ENCODE measurements around the gene SRPK2.
"Not testable (repeated sequence)": the region's sequence is repeated elsewhere in the genome, so short reads cannot be mapped to it uniquely, and the experiment has no call there.

The SRPK2 gene

DNA sequence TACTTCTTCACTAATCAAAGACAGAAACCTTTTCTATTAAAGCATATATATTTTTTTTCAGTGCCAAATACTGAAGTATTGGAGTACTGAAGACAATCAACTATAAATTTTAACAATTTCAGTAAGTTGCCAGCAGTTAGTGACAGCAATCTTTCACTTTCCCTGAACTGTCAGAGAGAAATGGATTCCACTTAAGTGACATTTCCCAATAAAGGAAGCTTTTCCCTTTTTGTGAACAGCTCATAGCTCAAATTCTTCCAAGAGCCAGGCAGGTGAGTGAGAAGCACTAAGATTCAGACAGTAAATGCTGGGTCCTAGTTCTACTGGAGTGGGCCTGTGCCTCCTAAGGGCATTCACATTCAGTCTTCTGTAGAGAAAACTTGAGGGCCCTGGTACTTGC is 142.0 kb downstream of the SRPK2 start:
- ATAC-seq (no peak), DNase-seq (no peak)
- Mint-ChIP-seq H3K27me3 (no peaks in the 10 kb centered on the region), H3K27ac (no peak overlapping the region), H3K4me3 (no peak overlapping the region), H3K4me1 (peaks cover 16% of the 10 kb centered on the region), H3K9me3 (no peaks in the 10 kb centered on the region)

DNA sequence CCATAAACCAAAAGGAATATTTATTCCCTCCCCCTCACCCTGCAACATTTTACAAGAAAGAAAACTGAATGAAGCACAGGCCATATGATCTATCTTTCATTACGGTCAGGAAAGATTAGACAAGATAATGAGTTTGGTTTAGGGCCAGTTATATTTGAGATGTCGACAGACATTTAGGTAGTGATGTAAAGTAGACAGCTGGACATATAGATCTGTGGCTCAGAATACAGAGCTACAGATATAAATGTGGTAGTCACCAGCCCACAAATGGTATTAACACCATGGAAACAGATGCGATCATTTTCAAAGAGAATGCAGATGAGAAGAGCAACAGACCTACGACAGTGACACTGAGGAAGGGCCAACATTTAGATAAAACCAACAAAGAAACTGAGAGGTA is 142.5 kb downstream of the SRPK2 start:
- H3K4me3 Mint-ChIP-seq: no peak overlapping the region
- DNase-seq: no peak
- peaks cover 18% of the 10 kb centered on the region for H3K4me1 Mint-ChIP-seq
- H3K27ac Mint-ChIP-seq: no peak overlapping the region
- no peak for ATAC-seq
- H3K27me3 Mint-ChIP-seq: no peaks in the 10 kb centered on the region
- no peaks in the 10 kb centered on the region for H3K9me3 Mint-ChIP-seq

DNA sequence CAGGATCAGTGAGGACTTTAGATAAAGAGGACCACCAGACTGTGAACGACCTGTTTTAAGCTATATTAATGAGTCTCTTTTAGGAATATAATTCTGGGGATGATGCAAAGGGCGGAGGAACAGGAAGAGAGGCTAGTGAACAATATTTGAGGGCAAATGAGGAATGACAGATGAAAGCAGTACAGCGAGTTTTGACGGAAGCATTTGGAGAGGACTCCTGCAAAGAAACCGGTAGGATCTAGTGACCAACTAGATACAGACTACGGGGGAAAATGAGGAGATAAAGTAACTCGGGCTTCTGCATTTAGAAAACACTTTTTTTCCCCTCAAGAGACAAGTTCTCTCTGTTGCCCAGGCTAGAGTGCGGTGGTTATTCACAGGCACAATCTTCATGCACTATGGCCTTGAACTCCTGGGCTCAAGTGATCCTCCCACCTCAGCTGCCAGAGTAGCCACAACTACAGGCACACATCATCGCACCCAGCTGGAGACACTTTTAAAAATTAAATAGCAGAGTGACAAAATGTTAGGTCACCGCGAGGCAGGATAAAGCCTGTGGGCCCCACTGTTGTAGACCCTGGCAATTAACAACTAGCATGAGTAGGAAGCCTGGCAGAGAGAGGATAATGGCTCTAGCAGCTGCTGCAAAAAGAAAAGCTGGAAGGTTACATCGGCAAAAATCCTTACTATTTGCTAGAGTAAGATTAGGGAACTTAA is 143.2 kb downstream of the SRPK2 start:
- DNase-seq (no peak), ATAC-seq (no peak)
- Mint-ChIP-seq H3K27ac (no peak overlapping the region), H3K27me3 (no peaks in the 10 kb centered on the region), H3K9me3 (no peaks in the 10 kb centered on the region), H3K4me3 (no peak overlapping the region), H3K4me1 (peaks cover 17% of the 10 kb centered on the region)

DNA sequence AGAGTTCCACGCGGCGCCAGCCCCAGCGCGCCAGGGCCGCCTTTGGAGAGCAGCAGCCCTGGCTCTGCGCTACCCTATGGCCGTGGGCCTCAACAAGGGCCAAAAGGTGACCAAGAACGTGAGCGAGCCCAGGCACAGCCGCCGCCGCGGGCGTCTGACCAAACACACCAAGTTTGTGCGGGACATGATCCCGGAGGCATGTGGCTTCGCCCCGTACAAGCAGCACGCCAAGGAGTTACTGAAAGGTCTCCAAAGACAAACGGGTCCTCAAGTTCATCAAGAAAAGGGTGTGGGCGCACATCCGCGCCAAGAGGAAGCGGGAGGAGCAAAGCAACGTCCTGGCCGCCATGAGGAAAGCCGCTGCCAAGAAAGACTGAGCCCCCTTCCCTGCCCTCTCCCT is 144.1 kb downstream of the SRPK2 start:
- Mint-ChIP-seq H3K4me3 (no peak overlapping the region), H3K9me3 (no peaks in the 10 kb centered on the region), H3K27ac (no peak overlapping the region), H3K27me3 (no peaks in the 10 kb centered on the region), H3K4me1 (peaks cover 19% of the 10 kb centered on the region)
- ATAC-seq (no peak), DNase-seq (no peak)

DNA sequence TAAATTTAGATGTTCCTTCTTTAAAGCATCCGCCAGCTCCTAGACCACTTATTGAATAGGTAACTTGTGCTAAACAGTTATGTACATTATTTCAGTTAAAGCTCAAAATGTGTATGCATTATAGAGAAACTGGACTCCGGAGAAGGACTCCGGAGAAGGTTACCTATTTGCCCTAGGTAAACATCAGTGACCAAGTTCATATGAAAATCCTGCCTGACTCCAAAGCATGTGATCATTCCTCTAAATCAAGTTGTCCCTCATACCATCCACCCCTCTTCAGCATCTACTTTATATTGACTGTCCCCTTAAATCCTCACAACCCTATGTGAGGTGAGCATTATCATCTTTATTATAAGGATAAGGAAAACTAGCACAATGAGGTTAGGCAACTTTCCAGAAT is 147.5 kb downstream of the SRPK2 start:
- Mint-ChIP-seq H3K4me1 (peaks cover 32% of the 10 kb centered on the region), H3K27ac (no peak overlapping the region), H3K9me3 (no peaks in the 10 kb centered on the region), H3K4me3 (no peak overlapping the region), H3K27me3 (no peaks in the 10 kb centered on the region)
- ATAC-seq: no peak
- DNase-seq: no peak

DNA sequence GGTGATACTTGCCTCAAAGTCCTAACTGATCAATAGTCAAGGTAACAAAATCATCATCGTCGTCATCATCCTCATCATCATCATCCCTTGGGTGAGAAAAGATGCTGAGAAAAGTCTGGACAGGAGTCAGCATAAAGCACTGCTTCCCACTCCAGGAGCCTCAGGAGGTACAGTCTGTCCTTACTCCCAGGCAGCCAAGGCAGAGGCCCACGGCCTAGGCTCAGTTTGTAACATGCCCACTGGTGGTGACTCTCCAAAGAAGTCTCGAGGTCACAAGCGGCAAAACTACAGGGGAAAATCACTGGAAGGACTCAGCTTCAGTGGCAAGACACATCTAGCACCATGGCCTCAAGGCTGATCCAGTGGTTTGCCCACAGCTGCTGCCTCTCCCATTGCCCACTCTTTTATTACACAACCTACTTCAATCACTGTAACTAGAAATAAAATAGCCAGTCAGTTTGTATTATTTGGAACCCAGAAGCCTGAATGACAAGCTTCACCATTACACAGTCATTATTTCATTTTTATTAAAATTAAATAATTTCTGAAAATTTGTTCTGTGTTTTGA is 150.4 kb downstream of the SRPK2 start:
- H3K4me3 Mint-ChIP-seq: no peak overlapping the region
- no peak overlapping the region for H3K27ac Mint-ChIP-seq
- ATAC-seq: no peak
- DNase-seq: no peak
- H3K9me3 Mint-ChIP-seq: no peaks in the 10 kb centered on the region
- H3K27me3 Mint-ChIP-seq: no peaks in the 10 kb centered on the region
- peaks cover 32% of the 10 kb centered on the region for H3K4me1 Mint-ChIP-seq

DNA sequence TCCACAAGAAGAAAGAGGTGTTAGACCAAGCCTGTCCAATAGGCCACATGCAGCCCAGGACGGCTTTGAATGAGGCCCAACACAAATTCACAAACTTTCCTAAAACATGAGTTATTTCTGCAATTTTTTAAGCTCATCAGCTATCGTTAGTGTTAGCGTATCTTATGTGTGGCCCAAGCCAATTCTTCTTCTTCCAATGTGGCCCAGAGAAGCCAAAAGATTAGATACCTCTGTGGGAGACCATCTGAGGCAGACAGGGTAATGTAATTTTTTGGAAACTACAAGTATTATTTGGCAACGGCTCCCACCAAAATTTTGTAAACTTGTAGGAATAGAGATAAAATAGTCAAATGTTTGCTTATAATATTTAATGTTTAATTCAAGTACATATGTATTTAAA is 153.8 kb downstream of the SRPK2 start:
- no peak overlapping the region for H3K4me3 Mint-ChIP-seq
- no peak overlapping the region for H3K27ac Mint-ChIP-seq
- no peak for DNase-seq
- peaks cover 19% of the 10 kb centered on the region for H3K4me1 Mint-ChIP-seq
- H3K9me3 Mint-ChIP-seq: no peaks in the 10 kb centered on the region
- H3K27me3 Mint-ChIP-seq: no peaks in the 10 kb centered on the region
- ATAC-seq: no peak

DNA sequence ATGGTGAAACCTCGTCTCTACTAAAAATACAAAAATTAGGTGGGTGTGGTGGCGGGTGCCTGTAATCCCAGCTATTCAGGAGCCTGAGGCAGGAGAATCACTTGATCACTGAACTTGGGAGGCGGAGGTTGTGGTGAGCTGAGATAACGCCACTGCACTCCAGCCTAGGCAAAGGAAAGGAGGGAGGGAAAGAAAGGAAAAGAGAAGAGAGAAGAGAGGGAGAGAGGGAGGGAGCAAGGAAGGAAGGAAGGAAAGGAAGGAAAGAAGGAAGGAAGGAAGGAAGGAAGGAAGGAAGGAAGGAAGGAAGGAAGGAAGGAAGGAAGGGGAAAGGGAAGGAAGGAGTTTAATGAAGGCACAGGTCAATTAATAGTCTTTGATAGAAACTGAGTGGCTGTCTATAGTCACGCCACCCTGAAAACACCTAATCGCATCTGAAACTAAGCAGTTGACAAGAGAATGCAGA is 155.9 kb downstream of the SRPK2 start:
- not testable (repeated sequence) for H3K4me3 Mint-ChIP-seq, H3K9me3 Mint-ChIP-seq, DNase-seq, H3K27ac Mint-ChIP-seq, H3K27me3 Mint-ChIP-seq, ATAC-seq
- H3K4me1 Mint-ChIP-seq: peaks cover 13% of the 10 kb centered on the region

DNA sequence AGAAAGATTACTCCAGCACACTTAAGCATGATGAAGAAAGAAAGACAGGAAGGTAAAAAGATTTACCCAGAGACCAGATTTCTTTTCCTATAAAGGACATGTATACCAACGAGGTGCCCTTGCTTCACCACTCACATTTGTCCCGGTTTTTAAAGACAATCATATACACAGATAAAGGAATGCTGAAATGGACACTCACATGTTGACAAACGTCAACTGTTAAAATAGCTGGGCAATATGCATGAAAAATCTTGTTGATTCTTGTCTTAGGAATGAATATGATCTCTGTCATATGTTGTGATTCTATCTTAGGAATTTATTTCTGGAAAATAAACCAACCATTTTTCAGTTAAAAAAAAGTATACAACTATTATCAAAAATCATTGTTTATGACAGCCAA is 158.2 kb downstream of the SRPK2 start:
- ATAC-seq (no peak), DNase-seq (no peak)
- Mint-ChIP-seq H3K27ac (no peak overlapping the region), H3K27me3 (no peaks in the 10 kb centered on the region), H3K4me3 (no peak overlapping the region), H3K4me1 (peaks cover 1% of the 10 kb centered on the region), H3K9me3 (no peaks in the 10 kb centered on the region)

DNA sequence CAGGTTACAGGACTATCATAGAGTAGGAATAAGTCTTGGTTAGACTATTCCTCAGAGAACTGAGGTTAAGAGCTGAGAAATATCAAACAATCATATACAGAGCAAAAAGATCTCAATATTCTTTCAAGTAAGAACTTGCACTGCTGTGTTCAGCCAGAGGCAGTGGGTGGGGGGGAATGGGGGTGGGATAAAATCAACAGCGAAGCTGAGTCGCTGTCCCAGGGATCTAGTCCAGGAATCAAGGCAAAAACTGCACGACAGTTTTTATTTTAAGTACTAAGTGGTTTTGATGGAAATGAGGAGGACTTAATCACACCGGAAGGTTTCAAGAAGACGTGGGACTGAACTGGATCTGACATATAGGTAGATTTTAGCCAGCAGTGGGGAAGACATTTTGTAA is 159.1 kb downstream of the SRPK2 start:
- no peak overlapping the region for H3K4me3 Mint-ChIP-seq
- peaks cover 10% of the 10 kb centered on the region for H3K4me1 Mint-ChIP-seq

DNA sequence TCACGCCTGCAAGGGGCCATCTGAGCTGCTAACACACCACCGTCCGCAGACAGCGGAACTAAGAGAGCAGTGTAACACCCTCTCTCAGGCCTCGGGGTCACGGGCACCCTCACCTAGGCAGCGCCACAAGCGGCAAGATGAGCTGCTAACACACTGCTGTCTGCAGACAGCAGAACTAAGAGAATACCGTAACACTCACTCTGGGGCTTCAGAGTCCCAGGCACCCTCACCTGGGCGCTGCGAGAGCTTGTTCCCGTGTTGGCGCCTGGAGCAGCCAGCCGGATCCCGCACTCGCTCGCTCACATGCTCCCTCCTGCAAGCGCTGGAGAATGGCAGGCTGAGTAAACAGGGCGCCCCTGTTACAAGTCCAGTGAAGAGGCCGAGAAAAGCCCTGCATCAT is 160.2 kb downstream of the SRPK2 start:
- Mint-ChIP-seq H3K4me1 (peaks cover 14% of the 10 kb centered on the region), H3K27ac (no peak overlapping the region)
- DNase-seq: no peak

More for the DNA sequence above, 159.1 kb downstream of the SRPK2 start:
- no peaks in the 10 kb centered on the region for H3K27me3 Mint-ChIP-seq
- no peak for ATAC-seq
- H3K9me3 Mint-ChIP-seq: no peaks in the 10 kb centered on the region
- H3K27ac Mint-ChIP-seq: no peak overlapping the region
- no peak for DNase-seq

DNA sequence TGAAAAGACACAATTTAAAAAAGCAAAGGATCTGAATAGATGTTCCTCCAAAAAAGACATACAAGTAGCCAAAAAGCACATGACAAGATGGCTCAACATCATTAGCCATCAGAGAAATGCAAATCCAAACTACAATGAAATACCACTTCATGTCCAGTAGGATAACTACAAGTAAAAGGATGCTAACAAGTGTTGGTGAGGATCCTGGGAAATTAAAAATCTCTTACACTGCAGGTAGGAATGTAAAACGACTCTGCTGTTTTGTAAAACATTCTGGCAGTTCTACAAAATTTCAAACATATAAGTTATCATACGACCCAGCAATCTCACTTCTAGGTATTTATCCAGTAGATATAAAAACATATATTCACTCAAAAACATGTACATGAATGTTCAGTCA is 161.3 kb downstream of the SRPK2 start:
- no peaks in the 10 kb centered on the region for H3K27me3 Mint-ChIP-seq
- no peak overlapping the region for H3K27ac Mint-ChIP-seq
- peaks cover 20% of the 10 kb centered on the region for H3K4me1 Mint-ChIP-seq
- no peak overlapping the region for H3K4me3 Mint-ChIP-seq
- H3K9me3 Mint-ChIP-seq: no peaks in the 10 kb centered on the region
- no peak for DNase-seq
- no peak for ATAC-seq

More for the DNA sequence above, 160.2 kb downstream of the SRPK2 start:
- no peaks in the 10 kb centered on the region for H3K27me3 Mint-ChIP-seq
- no peak overlapping the region for H3K4me3 Mint-ChIP-seq
- no peak for ATAC-seq
- no peaks in the 10 kb centered on the region for H3K9me3 Mint-ChIP-seq

DNA sequence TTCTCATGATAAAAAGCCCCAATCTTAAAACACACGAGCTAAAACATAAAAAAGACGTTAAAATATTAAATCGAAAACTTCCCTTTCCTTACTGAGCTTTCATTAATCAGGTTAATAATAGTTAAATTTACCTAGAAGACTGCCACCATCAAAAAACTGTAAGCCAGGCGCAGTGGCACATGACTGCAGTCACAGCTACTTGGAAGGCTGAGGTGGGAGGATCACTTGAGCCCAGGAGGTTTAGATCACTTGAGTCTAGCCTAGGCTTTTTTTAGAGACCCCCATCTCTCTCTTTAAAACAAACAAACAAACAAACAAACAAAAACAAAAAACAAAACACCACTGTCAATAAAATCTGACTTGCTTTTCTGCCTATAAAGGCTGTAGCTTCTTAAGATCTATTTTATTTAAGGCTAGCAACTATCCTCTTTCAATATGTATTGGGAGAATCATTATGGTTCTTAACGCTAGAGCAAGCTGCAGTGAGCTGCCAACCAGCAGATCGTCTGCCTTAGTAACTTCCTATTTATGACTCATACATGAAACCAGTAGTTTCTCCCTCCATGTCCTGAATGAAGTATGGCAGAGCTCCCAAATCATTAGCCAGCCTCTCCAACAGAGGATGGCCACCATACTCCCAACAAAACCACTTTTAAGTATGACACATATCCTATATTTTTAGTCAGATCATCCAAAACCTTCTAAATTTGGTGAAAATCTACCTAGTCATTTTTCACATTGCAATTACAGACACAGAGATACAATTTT is 163.7 kb downstream of the SRPK2 start:
- Mint-ChIP-seq H3K27me3 (no peaks in the 10 kb centered on the region), H3K27ac (peak overlapping the region in 1 of 2 donors; percentile 34), H3K4me3 (peak overlapping the region; percentile 21), H3K9me3 (no peaks in the 10 kb centered on the region), H3K4me1 (peaks cover 29% of the 10 kb centered on the region)
- DNase-seq (no peak), ATAC-seq (peak; percentile 73)

DNA sequence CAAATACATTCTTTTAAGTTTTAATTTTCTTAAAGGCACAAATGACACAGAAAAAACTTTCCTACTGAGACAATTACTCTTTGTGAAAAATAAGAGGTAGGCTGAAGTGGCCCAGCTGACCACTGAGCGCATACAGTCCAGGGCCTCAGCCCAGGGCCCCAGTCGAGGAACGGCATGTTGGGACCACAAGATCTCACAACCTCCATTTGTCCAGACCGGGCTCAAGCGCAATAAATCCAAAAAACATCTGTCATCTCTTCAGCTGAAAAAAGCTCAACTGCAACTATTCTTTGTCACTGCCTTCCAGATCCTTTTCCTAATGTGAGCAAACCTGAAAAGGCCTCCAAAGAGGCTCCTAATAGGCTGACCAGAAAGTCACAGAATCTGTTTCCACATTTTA is 165.8 kb downstream of the SRPK2 start:
- DNase-seq (no peak), ATAC-seq (no peak)
- Mint-ChIP-seq H3K4me3 (no peak overlapping the region), H3K9me3 (no peaks in the 10 kb centered on the region), H3K4me1 (peaks cover 31% of the 10 kb centered on the region), H3K27me3 (no peaks in the 10 kb centered on the region), H3K27ac (no peak overlapping the region)

DNA sequence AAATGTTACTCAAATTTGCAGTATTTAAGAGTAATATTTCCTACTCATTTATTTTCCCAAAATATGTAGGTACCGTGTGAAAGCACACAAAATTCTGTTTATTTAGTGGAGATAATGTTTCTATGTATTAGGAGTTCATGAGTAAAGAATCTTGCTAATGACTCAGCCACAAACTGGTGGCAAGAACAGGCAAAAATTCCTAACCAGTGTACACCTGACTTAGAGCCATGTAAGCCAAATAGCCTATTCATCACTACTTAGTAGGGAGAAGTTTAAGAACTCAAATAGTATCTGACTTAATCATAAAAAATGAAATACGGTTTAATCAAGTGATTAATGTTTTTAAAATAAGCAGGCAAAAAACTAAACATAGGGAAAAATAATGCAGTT is 169.0 kb downstream of the SRPK2 start:
- peaks cover 38% of the 10 kb centered on the region for H3K4me1 Mint-ChIP-seq
- H3K27me3 Mint-ChIP-seq: no peaks in the 10 kb centered on the region
- no peak overlapping the region for H3K27ac Mint-ChIP-seq
- DNase-seq (no peak), ATAC-seq (no peak)
- no peak overlapping the region for H3K4me3 Mint-ChIP-seq
- H3K9me3 Mint-ChIP-seq: no peaks in the 10 kb centered on the region

Measured in stimulated activated naive CD8-positive, alpha-beta T cell treated with anti-CD3 and anti-CD28 coated beads, Interleukin-15, amount 100 ng/mL, for 72 hours (primary cell).